ENCODE measurements around the gene ARHGEF12.
"Not testable (repeated sequence)": the region's sequence is repeated elsewhere in the genome, so short reads cannot be mapped to it uniquely, and the experiment has no call there.

Gene ARHGEF12

GRCh38 chr11:120486138-120486537 is 149.9 kb downstream of the ARHGEF12 start:
- DNase-seq (ENCODE audit: low read depth in 2 of 2): no peak

GRCh38 chr11:120489799-120490198 is 153.6 kb downstream of the ARHGEF12 start:
- no peak for DNase-seq (ENCODE audit: low read depth in 2 of 2)

GRCh38 chr11:120492486-120492885 is 156.3 kb downstream of the ARHGEF12 start:
- no peak for DNase-seq (ENCODE audit: low read depth in 2 of 2)

GRCh38 chr11:120494595-120494994 is 158.4 kb downstream of the ARHGEF12 start:
- no peak for DNase-seq (ENCODE audit: low read depth in 2 of 2)

GRCh38 chr11:120499088-120499487 is 162.9 kb downstream of the ARHGEF12 start:
- DNase-seq (ENCODE audit: low read depth in 2 of 2): no peak

- DNase-seq (ENCODE audit: low read depth in 2 of 2): no peak
Measured at GRCh38 chr11:120499859-120500258, 163.6 kb downstream of the ARHGEF12 start.

GRCh38 chr11:120500414-120501071 is 164.3 kb downstream of the ARHGEF12 start:
- no peak for DNase-seq (ENCODE audit: low read depth in 2 of 2)

- DNase-seq (ENCODE audit: low read depth in 2 of 2): no peak
Measured at GRCh38 chr11:120501440-120501839, 165.2 kb downstream of the ARHGEF12 start.

GRCh38 chr11:120501976-120502755 is 166.0 kb downstream of the ARHGEF12 start:
- no peak for DNase-seq (ENCODE audit: low read depth in 2 of 2)

- not testable (repeated sequence) for DNase-seq (ENCODE audit: low read depth in 2 of 2)
Measured at GRCh38 chr11:120503529-120503928, 167.3 kb downstream of the ARHGEF12 start.

GRCh38 chr11:120505801-120506425 is 169.7 kb downstream of the ARHGEF12 start:
- no peak for DNase-seq (ENCODE audit: low read depth in 2 of 2)

GRCh38 chr11:120509346-120510053 is 173.3 kb downstream of the ARHGEF12 start:
- DNase-seq (ENCODE audit: low read depth in 2 of 2): no peak

GRCh38 chr11:120510406-120511115 is 174.3 kb downstream of the ARHGEF12 start:
- no peak for DNase-seq (ENCODE audit: low read depth in 2 of 2)

GRCh38 chr11:120511116-120511819 is 175.1 kb downstream of the ARHGEF12 start, which contains the start of gene GRIK4:
GRIK4 (plus strand) TSS chr11:120511748; CDS start chr11:120660319, 148,571 bp downstream.
- DNase-seq (ENCODE audit: low read depth in 2 of 2): peak; percentile 40 to 43

- DNase-seq (ENCODE audit: low read depth in 2 of 2): no peak
Measured at GRCh38 chr11:120511820-120512738, 175.9 kb downstream of the ARHGEF12 start.

GRCh38 chr11:120512739-120513435 is 176.7 kb downstream of the ARHGEF12 start:
- DNase-seq (ENCODE audit: low read depth in 2 of 2): no peak

- no peak for DNase-seq (ENCODE audit: low read depth in 2 of 2)
Measured at GRCh38 chr11:120513436-120514315, 177.5 kb downstream of the ARHGEF12 start.

GRCh38 chr11:120514541-120515121 is 178.4 kb downstream of the ARHGEF12 start:
- DNase-seq (ENCODE audit: low read depth in 2 of 2): no peak
